Measurements from ENCODE around the gene ZNF831. TPM values are rescaled to one million over a fixed set of nuclear protein-coding genes. Genes with fewer than 3 reads are reported as not detected.

The ZNF831 gene
- total RNA-seq, 1 donor from 2014 or later = 0.28 TPM

GRCh38 chr20:59182401-59183044 is 18.9 kb downstream of the ZNF831 start:
- ATAC-seq = no peak

GRCh38 chr20:59183751-59184150 is 20.1 kb downstream of the ZNF831 start:
- ATAC-seq = no peak

- no peak for ATAC-seq
These were observed 21.3 kb downstream of the ZNF831 start for GRCh38 chr20:59184880-59185447.

GRCh38 chr20:59185809-59186208 is 22.2 kb downstream of the ZNF831 start:
- ATAC-seq = no peak

GRCh38 chr20:59190466-59190865 is 26.8 kb downstream of the ZNF831 start:
- no peak for ATAC-seq

GRCh38 chr20:59191036-59191755 is 27.6 kb downstream of the ZNF831 start:
- no peak for ATAC-seq

GRCh38 chr20:59191756-59192532 is 28.3 kb downstream of the ZNF831 start:
- no peak for ATAC-seq

GRCh38 chr20:59192533-59192896 is 28.9 kb downstream of the ZNF831 start:
- ATAC-seq = no peak

GRCh38 chr20:59193325-59193724 is 29.7 kb downstream of the ZNF831 start:
- no peak for ATAC-seq

- no peak for ATAC-seq
These were observed 30.7 kb downstream of the ZNF831 start for GRCh38 chr20:59194023-59194935.

- no peak for ATAC-seq
These were observed 31.8 kb downstream of the ZNF831 start for GRCh38 chr20:59195316-59195993.

GRCh38 chr20:59204165-59204894 is 40.7 kb downstream of the ZNF831 start:
- ATAC-seq = no peak

GRCh38 chr20:59205044-59205443 is 41.4 kb downstream of the ZNF831 start:
- no peak for ATAC-seq

GRCh38 chr20:59207235-59207634 is 43.6 kb downstream of the ZNF831 start:
- ATAC-seq = no peak

- peak; percentile 73 for ATAC-seq
These were observed 44.2 kb downstream of the ZNF831 start for GRCh38 chr20:59207742-59208357.

GRCh38 chr20:59210186-59210585 is 46.6 kb downstream of the ZNF831 start:
- no peak for ATAC-seq

GRCh38 chr20:59211208-59211765 is 47.7 kb downstream of the ZNF831 start:
- no peak for ATAC-seq

- ATAC-seq = no peak
These were observed 50.5 kb downstream of the ZNF831 start for GRCh38 chr20:59214073-59214472.

GRCh38 chr20:59214606-59215547 is 51.3 kb downstream of the ZNF831 start:
- ATAC-seq = no peak
